ENCODE measurements around the gene CELF4. TPM values are rescaled to one million over a fixed set of nuclear protein-coding genes. Genes with fewer than 3 reads are reported as not detected.
"Not testable (repeated sequence)": the region's sequence is repeated elsewhere in the genome, so short reads cannot be mapped to it uniquely, and the experiment has no call there.

Gene CELF4
- total RNA-seq, 2 donors from 2014 or later: not detected

DNA sequence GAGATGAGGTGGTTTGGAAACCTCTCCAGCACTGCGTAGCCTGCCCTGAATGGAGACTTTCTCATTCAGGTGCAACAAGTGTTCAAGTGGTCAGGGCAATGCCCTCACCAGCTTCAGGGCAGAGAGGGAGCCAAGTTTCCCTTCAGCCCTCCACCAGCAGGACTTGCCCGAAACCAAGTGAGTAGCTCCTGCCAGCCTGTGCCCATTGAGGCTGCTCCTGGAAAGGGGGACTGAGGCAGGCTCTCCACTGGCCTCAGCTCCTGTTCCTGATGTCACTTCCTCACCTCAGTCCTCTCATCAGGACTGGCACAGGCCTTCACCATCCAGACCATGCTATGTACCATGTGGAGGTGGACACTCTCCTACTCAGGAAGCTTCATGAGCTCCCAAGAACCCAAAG lies 94.6 kb downstream of the CELF4 start:
- ATAC-seq (no peak), DNase-seq (no peak)
- H3K27ac Mint-ChIP-seq: no peak overlapping the region
- H3K36me3 Mint-ChIP-seq (ENCODE audit: low read depth): no peaks in the 10 kb centered on the region
- H3K27me3 Mint-ChIP-seq: peaks cover 27% of the 10 kb centered on the region
- no peaks in the 10 kb centered on the region for H3K9me3 ChIP-seq (ENCODE audit: control insufficient read depth, low read length, poor library complexity, severe bottlenecking)
- H3K4me3 Mint-ChIP-seq: no peak overlapping the region
- H3K4me1 Mint-ChIP-seq: no peaks in the 10 kb centered on the region

DNA sequence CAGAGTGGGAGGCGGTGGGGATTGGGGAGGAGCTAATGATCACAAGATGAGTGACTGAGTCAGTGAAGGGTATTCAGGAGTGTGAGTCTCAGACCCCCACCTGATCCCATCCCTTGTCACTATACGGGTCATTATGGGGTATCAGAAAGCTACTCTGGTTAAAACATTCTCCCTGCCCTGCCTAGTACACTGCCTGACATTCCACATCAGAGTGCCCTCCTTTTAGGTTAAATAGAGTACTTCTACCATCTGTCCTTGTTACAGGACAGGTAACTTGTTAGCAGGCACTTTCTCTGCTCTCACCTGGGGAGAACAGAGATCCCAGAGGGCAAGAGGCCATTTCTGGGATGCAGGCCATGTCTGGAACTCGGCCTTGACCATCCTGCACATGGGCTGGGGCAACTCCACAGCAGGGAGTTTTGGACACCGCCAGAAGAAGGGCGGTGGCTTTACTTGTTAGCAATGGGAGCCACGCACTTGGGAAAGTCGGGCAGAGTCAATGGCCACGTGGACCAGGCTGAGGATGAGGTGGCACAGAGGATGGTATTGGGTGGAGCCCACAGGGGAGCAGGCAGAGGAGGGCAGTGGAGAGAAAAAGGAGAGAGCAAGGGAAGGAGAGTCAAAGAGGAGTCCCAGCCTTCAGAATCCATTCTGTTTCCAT lies 98.5 kb downstream of the CELF4 start:
- no peak for ATAC-seq
- Mint-ChIP-seq H3K27me3 (peaks cover 31% of the 10 kb centered on the region), H3K4me1 (no peaks in the 10 kb centered on the region), H3K4me3 (no peak overlapping the region), H3K36me3 (ENCODE audit: low read depth) (peaks cover 3% of the 10 kb centered on the region), H3K27ac (no peak overlapping the region)
- H3K9me3 ChIP-seq (ENCODE audit: control insufficient read depth, low read length, poor library complexity, severe bottlenecking): no peaks in the 10 kb centered on the region
- DNase-seq: no peak

DNA sequence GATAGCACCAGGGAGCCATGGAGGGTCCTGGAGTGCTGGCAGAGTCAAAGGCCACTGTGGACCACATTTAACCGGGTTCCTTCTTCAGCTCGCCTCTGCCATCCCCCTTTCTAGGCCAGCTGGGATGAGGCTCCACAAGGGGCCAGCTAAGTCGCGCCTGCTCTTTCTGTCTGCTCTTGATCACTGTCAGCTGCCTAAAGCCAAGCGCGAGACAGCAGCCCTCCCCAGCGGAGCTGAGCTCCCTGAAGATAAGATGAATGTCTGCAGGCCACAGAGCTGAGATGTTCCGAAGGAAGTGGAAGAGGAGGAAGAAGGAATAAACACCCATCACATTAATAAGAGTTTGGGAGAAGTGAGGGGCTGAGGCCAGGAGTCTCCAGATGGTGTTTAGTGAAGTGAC lies 99.6 kb downstream of the CELF4 start:
- no peak for ATAC-seq
- H3K36me3 Mint-ChIP-seq (ENCODE audit: low read depth): peaks cover 3% of the 10 kb centered on the region

DNA sequence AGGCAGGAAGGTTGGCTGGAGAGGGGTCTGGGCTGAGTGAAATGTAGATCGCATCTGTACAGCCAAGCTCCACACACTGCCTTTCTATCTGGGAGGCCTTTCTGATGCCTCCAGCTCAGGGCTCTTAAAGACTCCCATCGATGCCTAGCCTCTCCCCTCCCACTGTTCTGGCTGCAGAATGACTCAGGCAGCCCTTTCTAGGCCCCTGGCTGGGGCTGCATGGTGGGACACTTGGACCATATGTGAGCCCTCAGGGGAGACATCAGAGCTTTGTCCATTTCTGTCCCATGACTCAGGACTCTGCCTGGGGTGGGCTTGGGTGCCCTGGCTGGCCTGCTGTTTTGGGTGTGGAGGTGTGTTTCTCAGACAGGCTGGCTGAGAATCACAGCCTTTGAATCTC lies 101.3 kb downstream of the CELF4 start:
- Mint-ChIP-seq H3K27me3 (peaks cover 30% of the 10 kb centered on the region), H3K4me3 (no peak overlapping the region), H3K27ac (no peak overlapping the region), H3K36me3 (ENCODE audit: low read depth) (peaks cover 3% of the 10 kb centered on the region), H3K4me1 (peaks cover under 1% of the 10 kb centered on the region)
- no peaks in the 10 kb centered on the region for H3K9me3 ChIP-seq (ENCODE audit: control insufficient read depth, low read length, poor library complexity, severe bottlenecking)
- no peak for ATAC-seq
- DNase-seq: no peak

More for the DNA sequence above, 99.6 kb downstream of the CELF4 start:
- Mint-ChIP-seq H3K4me1 (no peaks in the 10 kb centered on the region), H3K27me3 (peaks cover 24% of the 10 kb centered on the region), H3K4me3 (no peak overlapping the region), H3K27ac (no peak overlapping the region)
- no peak for DNase-seq
- no peaks in the 10 kb centered on the region for H3K9me3 ChIP-seq (ENCODE audit: control insufficient read depth, low read length, poor library complexity, severe bottlenecking)

DNA sequence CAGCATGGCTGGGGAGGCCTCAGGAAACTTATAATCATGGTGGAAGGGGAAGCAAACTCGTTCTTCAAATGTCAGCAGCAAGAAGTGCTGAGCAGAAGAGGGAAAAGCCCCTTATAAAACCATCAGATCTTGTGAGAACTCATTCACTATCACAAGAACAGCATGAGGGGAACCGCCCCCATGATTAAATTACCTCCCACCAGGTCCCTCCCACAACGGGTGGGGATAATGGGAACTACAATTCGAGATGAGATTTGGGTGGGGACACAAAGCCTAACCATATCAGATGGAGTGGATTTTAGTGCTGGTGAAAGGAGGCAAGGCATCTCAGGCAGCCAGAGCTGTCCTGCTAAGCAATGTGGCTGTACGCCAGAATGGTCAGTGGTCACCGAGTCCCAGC lies 104.3 kb downstream of the CELF4 start:
- not testable (repeated sequence) for H3K4me1 Mint-ChIP-seq; H3K9me3 ChIP-seq (ENCODE audit: control insufficient read depth, low read length, poor library complexity, severe bottlenecking); ATAC-seq; DNase-seq; H3K4me3 Mint-ChIP-seq; H3K36me3 Mint-ChIP-seq (ENCODE audit: low read depth); H3K27ac Mint-ChIP-seq
- peaks cover 28% of the 10 kb centered on the region for H3K27me3 Mint-ChIP-seq

DNA sequence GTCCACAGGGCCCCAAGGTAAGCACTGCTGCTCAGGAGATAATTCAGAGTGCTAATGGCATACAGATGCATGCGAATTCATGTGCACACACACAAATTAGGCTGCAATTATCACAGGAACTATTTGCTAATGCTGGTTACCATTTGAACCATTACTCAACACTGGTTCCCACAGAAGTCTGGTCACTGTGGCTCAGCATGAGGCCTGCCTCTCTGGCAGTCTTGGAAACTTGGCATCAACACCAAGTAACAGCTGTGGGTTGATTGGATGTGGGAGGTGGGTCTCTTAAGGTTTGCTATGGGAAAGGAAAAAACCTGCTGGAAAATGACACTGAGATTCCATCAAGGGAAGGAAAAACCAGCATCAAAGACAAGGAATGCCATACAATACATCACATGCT lies 105.0 kb downstream of the CELF4 start:
- Mint-ChIP-seq H3K4me3 (no peak overlapping the region), H3K4me1 (peaks cover 2% of the 10 kb centered on the region), H3K27me3 (peaks cover 21% of the 10 kb centered on the region), H3K27ac (no peak overlapping the region), H3K36me3 (ENCODE audit: low read depth) (peaks cover 3% of the 10 kb centered on the region)
- no peaks in the 10 kb centered on the region for H3K9me3 ChIP-seq (ENCODE audit: control insufficient read depth, low read length, poor library complexity, severe bottlenecking)
- DNase-seq (no peak), ATAC-seq (no peak)

- ATAC-seq: no peak
- peaks cover 2% of the 10 kb centered on the region for H3K4me1 Mint-ChIP-seq
- H3K27ac Mint-ChIP-seq: no peak overlapping the region
These were observed 106.9 kb downstream of the CELF4 start for GRCh38 chr18:37458697-37459096.

GRCh38 chr18:37457753-37458152 lies 107.8 kb downstream of the CELF4 start:
- H3K27me3 Mint-ChIP-seq: peaks cover 18% of the 10 kb centered on the region
- H3K36me3 Mint-ChIP-seq (ENCODE audit: low read depth): no peaks in the 10 kb centered on the region
- peaks cover 2% of the 10 kb centered on the region for H3K4me1 Mint-ChIP-seq
- H3K9me3 ChIP-seq (ENCODE audit: control insufficient read depth, low read length, poor library complexity, severe bottlenecking): no peaks in the 10 kb centered on the region
- no peak for DNase-seq
- H3K4me3 Mint-ChIP-seq: no peak overlapping the region
- ATAC-seq: no peak
- H3K27ac Mint-ChIP-seq: no peak overlapping the region

More at GRCh38 chr18:37458697-37459096, 106.9 kb downstream of the CELF4 start:
- Mint-ChIP-seq H3K36me3 (ENCODE audit: low read depth) (no peaks in the 10 kb centered on the region), H3K27me3 (peaks cover 10% of the 10 kb centered on the region), H3K4me3 (no peak overlapping the region)
- no peaks in the 10 kb centered on the region for H3K9me3 ChIP-seq (ENCODE audit: control insufficient read depth, low read length, poor library complexity, severe bottlenecking)
- DNase-seq: no peak

- H3K36me3 Mint-ChIP-seq (ENCODE audit: low read depth): no peaks in the 10 kb centered on the region
These were observed 108.3 kb downstream of the CELF4 start for GRCh38 chr18:37457341-37457740.

DNA sequence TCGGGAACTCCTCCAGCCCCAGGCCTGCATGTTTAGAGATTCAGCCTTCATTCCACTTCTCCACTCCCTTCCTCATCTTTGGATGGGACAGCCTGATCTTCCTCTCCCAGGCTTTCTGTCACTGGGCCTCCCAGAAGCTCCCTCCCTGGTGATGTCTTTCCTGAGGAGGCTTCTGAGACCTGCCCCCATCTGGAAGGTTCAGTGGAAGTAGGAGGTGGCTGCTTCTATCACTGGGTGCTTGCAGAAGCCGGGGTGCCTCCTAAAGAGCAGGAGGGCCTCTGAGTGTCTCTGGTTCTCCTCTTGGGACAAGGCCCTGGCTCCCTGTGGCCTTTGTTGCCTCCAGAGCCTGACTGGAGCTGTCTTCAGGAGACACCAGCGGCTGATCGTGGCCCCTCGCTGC lies 108.7 kb downstream of the CELF4 start:
- no peak for DNase-seq
- no peak overlapping the region for H3K27ac Mint-ChIP-seq
- ATAC-seq: no peak
- H3K4me1 Mint-ChIP-seq: peaks cover 2% of the 10 kb centered on the region
- no peaks in the 10 kb centered on the region for H3K36me3 Mint-ChIP-seq (ENCODE audit: low read depth)
- no peak overlapping the region for H3K4me3 Mint-ChIP-seq
- no peaks in the 10 kb centered on the region for H3K9me3 ChIP-seq (ENCODE audit: control insufficient read depth, low read length, poor library complexity, severe bottlenecking)
- peaks cover 23% of the 10 kb centered on the region for H3K27me3 Mint-ChIP-seq

More at GRCh38 chr18:37457341-37457740, 108.3 kb downstream of the CELF4 start:
- peaks cover 22% of the 10 kb centered on the region for H3K27me3 Mint-ChIP-seq
- ATAC-seq (no peak), DNase-seq (no peak)
- H3K4me1 Mint-ChIP-seq: peaks cover 2% of the 10 kb centered on the region
- no peak overlapping the region for H3K27ac Mint-ChIP-seq
- no peak overlapping the region for H3K4me3 Mint-ChIP-seq
- H3K9me3 ChIP-seq (ENCODE audit: control insufficient read depth, low read length, poor library complexity, severe bottlenecking): no peaks in the 10 kb centered on the region

DNA sequence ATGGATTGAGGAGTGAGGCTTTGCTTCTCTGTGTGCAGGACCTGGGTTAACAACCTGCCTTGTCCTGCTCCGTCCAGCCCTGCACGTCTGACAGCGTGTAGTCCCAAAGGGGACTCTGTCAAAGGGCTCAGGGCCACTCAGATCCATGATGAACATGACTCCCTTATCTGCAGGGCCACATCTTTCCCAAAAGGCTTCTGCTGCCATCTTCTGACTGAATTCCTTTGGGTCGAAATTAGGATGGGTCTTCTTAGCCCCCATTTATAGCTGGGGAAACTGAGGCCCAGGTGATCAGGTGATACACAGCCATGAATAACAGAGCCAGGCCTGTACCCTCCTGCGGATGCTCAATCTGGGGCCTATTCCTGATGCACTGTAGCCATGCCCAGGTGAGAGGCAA lies 109.2 kb downstream of the CELF4 start:
- no peaks in the 10 kb centered on the region for H3K9me3 ChIP-seq (ENCODE audit: control insufficient read depth, low read length, poor library complexity, severe bottlenecking)
- Mint-ChIP-seq H3K36me3 (ENCODE audit: low read depth) (no peaks in the 10 kb centered on the region), H3K27ac (no peak overlapping the region), H3K27me3 (peaks cover 23% of the 10 kb centered on the region), H3K4me3 (no peak overlapping the region), H3K4me1 (peaks cover 2% of the 10 kb centered on the region)
- no peak for ATAC-seq
- no peak for DNase-seq

DNA sequence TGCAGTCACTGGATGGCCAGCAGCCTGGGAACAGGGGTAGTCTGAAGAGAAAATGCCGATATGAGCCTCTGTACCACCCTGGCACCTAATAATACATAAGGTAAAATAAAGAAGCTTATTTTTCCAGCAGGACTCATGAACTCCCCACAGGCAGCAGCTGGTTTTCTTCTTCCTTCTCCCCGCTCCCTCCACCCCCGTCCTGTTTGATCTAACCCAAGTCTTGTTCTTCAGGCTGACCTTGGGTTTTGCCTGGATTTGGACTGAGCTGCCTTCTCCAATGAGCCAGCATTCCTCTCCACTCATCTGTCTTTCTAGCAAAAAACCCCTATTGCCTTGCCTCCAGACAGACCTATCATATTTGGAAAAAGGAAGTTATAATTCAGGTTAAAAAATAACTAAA lies 111.8 kb downstream of the CELF4 start:
- ATAC-seq: no peak
- H3K9me3 ChIP-seq (ENCODE audit: control insufficient read depth, low read length, poor library complexity, severe bottlenecking): no peaks in the 10 kb centered on the region
- no peaks in the 10 kb centered on the region for H3K36me3 Mint-ChIP-seq (ENCODE audit: low read depth)

GRCh38 chr18:37452682-37453385 lies 112.8 kb downstream of the CELF4 start:
- H3K27me3 Mint-ChIP-seq: peaks cover 16% of the 10 kb centered on the region
- no peaks in the 10 kb centered on the region for H3K9me3 ChIP-seq (ENCODE audit: control insufficient read depth, low read length, poor library complexity, severe bottlenecking)

More for the DNA sequence above, 111.8 kb downstream of the CELF4 start:
- H3K4me3 Mint-ChIP-seq: no peak overlapping the region
- DNase-seq: no peak
- H3K4me1 Mint-ChIP-seq: no peaks in the 10 kb centered on the region
- H3K27ac Mint-ChIP-seq: no peak overlapping the region
- peaks cover 13% of the 10 kb centered on the region for H3K27me3 Mint-ChIP-seq

GRCh38 chr18:37452015-37452414 lies 113.6 kb downstream of the CELF4 start:
- peaks cover 21% of the 10 kb centered on the region for H3K27me3 Mint-ChIP-seq

More at GRCh38 chr18:37452682-37453385, 112.8 kb downstream of the CELF4 start:
- no peak for ATAC-seq
- no peak overlapping the region for H3K27ac Mint-ChIP-seq
- no peak overlapping the region for H3K4me3 Mint-ChIP-seq
- no peaks in the 10 kb centered on the region for H3K36me3 Mint-ChIP-seq (ENCODE audit: low read depth)
- H3K4me1 Mint-ChIP-seq: peaks cover under 1% of the 10 kb centered on the region
- DNase-seq: no peak

More at GRCh38 chr18:37452015-37452414, 113.6 kb downstream of the CELF4 start:
- Mint-ChIP-seq H3K4me3 (no peak overlapping the region), H3K27ac (no peak overlapping the region), H3K36me3 (ENCODE audit: low read depth) (no peaks in the 10 kb centered on the region), H3K4me1 (peaks cover 2% of the 10 kb centered on the region)
- H3K9me3 ChIP-seq (ENCODE audit: control insufficient read depth, low read length, poor library complexity, severe bottlenecking): no peaks in the 10 kb centered on the region
- DNase-seq (no peak), ATAC-seq (no peak)

Data from T-helper 17 cell (primary cell).